ENCODE data around the gene INPP5E.

- TF ChIP-seq CTCF (IDR thresholded peaks at IDR 0.05; ENCODE audit: low read depth, low read length, poor library complexity, severe bottlenecking) (no peak), EZH2phosphoT487 (IDR thresholded peaks at IDR 0.05; ENCODE audit: borderline replicate concordance, low read length) (no peak)
Measured at GRCh38 chr9:136444102-136444501, 4.5 kb upstream of the INPP5E start.
